ENCODE results near the gene B3GNT7.

GRCh38 chr2:231393149-231394131, 2.1 kb upstream of the B3GNT7 start:
- TF ChIP-seq CTCF (IDR thresholded peaks at IDR 0.05): no peak
- no peak for TF ChIP-seq POLR2A (IDR thresholded peaks at IDR 0.05)

All from lower leg skin (tissue), 3 donors.